ENCODE results near the gene DXO.
"Not testable (repeated sequence)": the region's sequence is repeated elsewhere in the genome, so short reads cannot be mapped to it uniquely, and the experiment has no call there.

Gene DXO

DNA sequence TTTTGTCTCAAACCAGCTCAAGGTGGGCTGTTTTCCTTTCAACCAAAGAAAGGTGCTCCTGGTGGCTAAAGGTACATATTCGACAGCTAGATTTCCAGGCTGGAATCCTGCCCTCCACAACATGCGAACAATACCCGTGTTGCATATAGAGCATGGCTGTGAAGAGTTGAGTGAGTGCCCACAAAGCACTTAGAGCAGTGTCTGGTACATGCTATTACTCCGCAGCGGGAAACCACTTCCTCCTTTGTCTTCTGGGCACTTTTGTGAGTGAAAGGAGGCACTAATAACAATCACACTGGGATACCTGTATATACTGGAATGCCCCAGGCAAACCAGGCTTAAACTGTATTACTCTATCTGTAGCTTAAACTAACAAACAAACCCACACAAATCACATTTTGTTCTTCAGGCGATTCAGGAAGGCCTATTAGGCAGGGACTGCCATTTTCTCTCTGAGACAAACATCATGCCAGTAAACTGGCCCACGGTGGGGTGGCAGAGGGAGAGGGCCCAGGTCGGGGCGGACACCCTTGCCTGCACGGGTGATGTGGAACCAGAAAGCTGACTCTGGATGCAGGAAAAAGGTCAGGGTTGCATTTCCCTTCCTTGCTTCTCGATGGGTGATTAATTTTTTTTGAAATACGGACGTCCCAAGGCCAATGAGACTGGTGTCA is 33.1 kb upstream of the DXO start:
- H3K4me1 ChIP-seq (ENCODE audit: insufficient read depth, insufficient read length); H3K4me3 ChIP-seq (ENCODE audit: insufficient read length, low read depth); DNase-seq (ENCODE audit: low read depth, low spot score); H3K9me3 ChIP-seq (ENCODE audit: insufficient read depth, low read length); H3K36me3 ChIP-seq (ENCODE audit: insufficient read depth, insufficient read length, low read length); H3K27me3 ChIP-seq (ENCODE audit: insufficient read depth, insufficient read length); H3K9ac ChIP-seq (ENCODE audit: insufficient read length, low read depth): not testable (repeated sequence)

DNA sequence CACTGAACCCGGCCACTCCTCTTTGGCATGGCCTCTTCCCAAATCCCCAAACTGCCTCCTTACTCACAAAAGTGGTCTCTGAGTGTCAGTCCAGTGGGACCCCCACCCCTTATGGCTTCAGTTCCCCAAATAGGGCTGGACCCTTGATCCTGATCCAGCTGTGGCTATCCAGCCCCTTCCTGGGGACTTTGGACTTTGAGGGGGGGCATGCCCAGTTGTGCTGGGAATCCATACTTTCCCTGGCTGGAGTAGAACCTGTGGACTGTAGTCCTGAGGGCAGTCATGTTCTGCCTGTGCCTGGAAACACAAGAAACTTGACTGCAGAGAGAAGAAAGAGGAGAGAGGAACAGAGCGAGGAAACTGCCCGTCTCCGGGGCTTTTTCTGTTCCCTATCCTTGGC is 32.5 kb upstream of the DXO start:
- H3K9ac ChIP-seq (ENCODE audit: insufficient read length, low read depth); DNase-seq (ENCODE audit: low read depth, low spot score); H3K36me3 ChIP-seq (ENCODE audit: insufficient read depth, insufficient read length, low read length); H3K4me1 ChIP-seq (ENCODE audit: insufficient read depth, insufficient read length); H3K27me3 ChIP-seq (ENCODE audit: insufficient read depth, insufficient read length); H3K9me3 ChIP-seq (ENCODE audit: insufficient read depth, low read length); H3K4me3 ChIP-seq (ENCODE audit: insufficient read length, low read depth): not testable (repeated sequence)

DNA sequence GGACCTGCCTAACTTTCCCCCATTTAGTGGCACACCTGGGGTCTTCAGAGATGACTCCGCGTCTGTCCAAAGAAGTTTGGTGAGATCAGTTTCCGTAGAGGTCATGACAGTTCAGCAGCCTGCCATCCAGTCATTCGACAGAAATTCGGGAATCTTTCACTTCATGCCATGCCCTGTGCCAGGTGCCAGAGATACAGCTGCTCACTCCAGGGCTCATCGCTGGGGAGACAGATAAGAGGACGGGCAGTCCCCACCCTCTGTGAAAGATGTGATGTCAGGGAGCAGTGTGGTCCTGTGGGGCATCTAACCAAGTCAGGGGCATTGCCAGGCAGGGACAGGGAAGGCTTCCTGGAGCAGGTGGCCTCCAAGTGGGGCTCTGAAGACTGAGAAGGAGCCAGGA is 31.4 kb upstream of the DXO start:
- DNase-seq (ENCODE audit: low read depth, low spot score); H3K36me3 ChIP-seq (ENCODE audit: insufficient read depth, insufficient read length, low read length); H3K9ac ChIP-seq (ENCODE audit: insufficient read length, low read depth); H3K9me3 ChIP-seq (ENCODE audit: insufficient read depth, low read length); H3K4me1 ChIP-seq (ENCODE audit: insufficient read depth, insufficient read length); H3K4me3 ChIP-seq (ENCODE audit: insufficient read length, low read depth); H3K27me3 ChIP-seq (ENCODE audit: insufficient read depth, insufficient read length): not testable (repeated sequence)

DNA sequence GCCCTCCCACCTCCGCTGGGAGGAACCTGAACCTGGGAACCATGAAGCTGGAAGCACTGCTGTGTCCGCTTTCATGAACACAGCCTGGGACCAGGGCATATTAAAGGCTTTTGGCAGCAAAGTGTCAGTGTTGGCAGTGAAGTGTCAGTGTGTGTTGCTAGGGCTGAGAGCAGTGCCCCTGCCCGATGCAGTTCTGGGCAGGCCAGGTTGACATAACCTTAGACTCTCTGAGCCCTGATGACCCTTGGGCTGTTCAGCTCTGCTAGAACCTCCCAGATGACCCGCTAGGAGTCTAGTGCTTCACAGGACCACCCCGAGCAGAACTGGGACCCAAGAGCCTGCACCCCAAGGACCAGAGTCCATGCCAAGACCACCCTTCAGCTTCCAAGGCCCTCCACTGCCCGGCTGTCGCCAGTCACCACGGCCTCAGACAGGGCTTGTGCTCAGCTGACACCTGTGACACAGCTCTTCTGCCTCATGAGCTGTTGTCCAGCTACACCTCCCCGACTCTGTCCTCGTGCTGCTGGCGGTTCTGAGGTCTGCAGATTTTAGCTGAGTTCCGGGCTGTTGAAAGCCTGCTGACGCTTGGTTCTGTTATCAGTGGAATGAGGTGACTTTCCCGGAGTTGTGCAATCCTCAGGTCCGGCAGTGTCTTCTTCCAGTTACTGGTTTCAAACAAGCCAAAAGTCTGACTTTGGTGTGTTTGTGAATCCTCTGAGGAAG is 30.8 kb upstream of the DXO start:
- H3K9me3 ChIP-seq (ENCODE audit: insufficient read depth, low read length); H3K4me1 ChIP-seq (ENCODE audit: insufficient read depth, insufficient read length); DNase-seq (ENCODE audit: low read depth, low spot score); H3K27me3 ChIP-seq (ENCODE audit: insufficient read depth, insufficient read length); H3K9ac ChIP-seq (ENCODE audit: insufficient read length, low read depth); H3K4me3 ChIP-seq (ENCODE audit: insufficient read length, low read depth); H3K36me3 ChIP-seq (ENCODE audit: insufficient read depth, insufficient read length, low read length): not testable (repeated sequence)

DNA sequence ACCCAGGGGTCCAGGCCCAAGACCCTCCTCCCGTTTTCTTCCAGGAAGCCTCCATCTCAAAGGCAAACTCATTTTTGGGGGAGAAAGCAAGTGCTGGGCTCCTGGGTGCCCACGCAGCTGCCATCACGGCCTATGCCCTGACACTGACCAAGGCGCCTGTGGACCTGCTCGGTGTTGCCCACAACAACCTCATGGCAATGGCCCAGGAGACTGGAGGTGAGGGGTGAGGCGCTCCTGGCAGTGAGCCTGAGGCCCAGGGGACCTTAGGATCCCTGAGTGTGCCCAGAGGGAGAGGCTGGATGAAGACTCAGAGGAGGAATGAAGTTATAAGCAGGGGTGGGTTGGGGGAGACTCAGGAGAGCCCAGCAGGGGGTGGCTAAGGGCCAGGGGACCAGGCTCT is 24.4 kb upstream of the DXO start:
- H3K4me3 ChIP-seq (ENCODE audit: insufficient read length, low read depth); H3K9ac ChIP-seq (ENCODE audit: insufficient read length, low read depth); H3K4me1 ChIP-seq (ENCODE audit: insufficient read depth, insufficient read length); H3K9me3 ChIP-seq (ENCODE audit: insufficient read depth, low read length); DNase-seq (ENCODE audit: low read depth, low spot score); H3K27me3 ChIP-seq (ENCODE audit: insufficient read depth, insufficient read length); H3K36me3 ChIP-seq (ENCODE audit: insufficient read depth, insufficient read length, low read length): not testable (repeated sequence)

DNA sequence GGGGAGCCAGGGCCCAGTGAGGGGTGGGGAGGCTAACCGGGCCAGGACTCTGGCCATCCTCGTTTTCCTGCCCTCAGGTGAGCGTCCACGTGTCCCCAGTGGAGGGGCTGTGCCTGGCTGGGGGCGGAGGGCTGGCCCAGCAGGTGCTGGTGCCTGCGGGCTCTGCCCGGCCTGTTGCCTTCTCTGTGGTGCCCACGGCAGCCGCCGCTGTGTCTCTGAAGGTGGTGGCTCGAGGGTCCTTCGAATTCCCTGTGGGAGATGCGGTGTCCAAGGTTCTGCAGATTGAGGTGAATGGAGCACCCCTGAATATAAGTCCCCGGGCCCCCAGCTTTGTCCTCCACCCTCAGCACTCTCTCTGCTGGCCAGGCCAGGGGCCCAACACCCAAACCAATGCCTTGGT is 22.5 kb upstream of the DXO start:
- not testable (repeated sequence) for H3K4me3 ChIP-seq (ENCODE audit: insufficient read length, low read depth); H3K27me3 ChIP-seq (ENCODE audit: insufficient read depth, insufficient read length); DNase-seq (ENCODE audit: low read depth, low spot score); H3K9ac ChIP-seq (ENCODE audit: insufficient read length, low read depth); H3K36me3 ChIP-seq (ENCODE audit: insufficient read depth, insufficient read length, low read length); H3K4me1 ChIP-seq (ENCODE audit: insufficient read depth, insufficient read length); H3K9me3 ChIP-seq (ENCODE audit: insufficient read depth, low read length)

DNA sequence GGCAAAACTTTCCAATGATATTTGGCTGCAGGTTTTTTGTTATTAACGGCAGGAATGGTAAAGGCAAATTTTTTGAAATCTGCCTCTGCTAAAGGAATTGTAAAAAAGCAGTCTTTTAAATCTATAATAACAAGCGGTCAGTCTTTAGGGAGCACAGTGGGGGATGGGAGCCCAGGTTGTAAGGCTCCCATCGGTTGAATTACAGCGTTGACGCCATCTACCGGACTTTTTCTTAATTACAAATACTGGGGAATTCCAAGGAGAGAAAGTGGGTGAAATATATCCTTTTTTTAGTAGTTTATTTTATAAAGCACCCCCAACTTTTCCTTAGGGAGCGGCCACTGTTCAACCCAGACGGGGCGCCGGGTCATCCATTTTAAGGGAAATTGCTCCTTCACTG is 17.4 kb upstream of the DXO start:
- H3K9me3 ChIP-seq (ENCODE audit: insufficient read depth, low read length); H3K36me3 ChIP-seq (ENCODE audit: insufficient read depth, insufficient read length, low read length); H3K9ac ChIP-seq (ENCODE audit: insufficient read length, low read depth); H3K4me3 ChIP-seq (ENCODE audit: insufficient read length, low read depth); H3K27me3 ChIP-seq (ENCODE audit: insufficient read depth, insufficient read length); DNase-seq (ENCODE audit: low read depth, low spot score); H3K4me1 ChIP-seq (ENCODE audit: insufficient read depth, insufficient read length): not testable (repeated sequence)

DNA sequence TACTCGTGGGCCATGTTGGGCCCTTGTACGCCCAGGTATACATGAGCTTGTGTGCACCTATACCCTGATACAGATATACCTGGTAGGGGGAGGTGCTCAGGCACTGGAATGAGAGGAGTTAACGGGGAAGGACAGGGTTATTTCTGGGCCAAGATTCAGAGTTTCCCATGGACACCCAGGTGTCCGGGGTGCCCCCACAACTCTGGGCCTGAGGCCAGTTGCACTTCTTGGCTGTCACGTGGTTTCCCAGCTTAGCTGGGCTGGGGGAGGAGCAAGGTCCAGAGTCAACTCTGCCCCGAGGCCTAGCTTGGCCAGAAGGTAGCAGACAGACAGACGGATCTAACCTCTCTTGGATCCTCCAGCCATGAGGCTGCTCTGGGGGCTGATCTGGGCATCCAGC is 9.8 kb upstream of the DXO start, which contains the start of gene C4A:
Gene C4A, plus strand, starts transcription at position 314 of the 400 bp plus-strand sequence. Its CDS starts 51 bp downstream, at position 365.
- H3K4me3 ChIP-seq (ENCODE audit: insufficient read length, low read depth); DNase-seq (ENCODE audit: low read depth, low spot score); H3K9ac ChIP-seq (ENCODE audit: insufficient read length, low read depth); H3K27me3 ChIP-seq (ENCODE audit: insufficient read depth, insufficient read length); H3K9me3 ChIP-seq (ENCODE audit: insufficient read depth, low read length); H3K4me1 ChIP-seq (ENCODE audit: insufficient read depth, insufficient read length): not testable (repeated sequence)
- H3K36me3 ChIP-seq (ENCODE audit: insufficient read depth, insufficient read length, low read length) = peaks cover 12% of the 10 kb centered on the region

DNA sequence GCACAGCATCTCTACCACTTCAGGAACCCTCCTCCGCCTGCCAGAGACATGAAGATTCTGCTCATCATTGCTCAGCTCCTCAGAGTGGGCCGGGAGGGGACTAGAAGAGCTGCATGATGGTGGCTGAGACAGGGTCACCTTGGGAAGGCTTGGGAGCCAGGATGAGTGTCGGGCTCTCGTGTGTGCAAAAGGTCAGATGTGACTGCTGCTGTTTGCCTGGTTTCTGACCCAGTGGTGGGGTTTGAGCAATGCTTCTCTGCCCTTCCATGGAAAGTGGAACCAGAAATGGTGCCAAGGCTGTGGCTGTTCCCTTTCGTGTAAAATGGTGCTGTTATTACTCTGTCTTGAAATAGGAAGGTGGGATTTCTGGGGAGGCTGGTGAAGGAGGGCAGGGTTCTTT is 9.1 kb upstream of the DXO start:
- H3K9ac ChIP-seq (ENCODE audit: insufficient read length, low read depth); H3K27me3 ChIP-seq (ENCODE audit: insufficient read depth, insufficient read length); H3K4me3 ChIP-seq (ENCODE audit: insufficient read length, low read depth); DNase-seq (ENCODE audit: low read depth, low spot score); H3K9me3 ChIP-seq (ENCODE audit: insufficient read depth, low read length); H3K4me1 ChIP-seq (ENCODE audit: insufficient read depth, insufficient read length): not testable (repeated sequence)
- H3K36me3 ChIP-seq (ENCODE audit: insufficient read depth, insufficient read length, low read length) = peaks cover 12% of the 10 kb centered on the region

DNA sequence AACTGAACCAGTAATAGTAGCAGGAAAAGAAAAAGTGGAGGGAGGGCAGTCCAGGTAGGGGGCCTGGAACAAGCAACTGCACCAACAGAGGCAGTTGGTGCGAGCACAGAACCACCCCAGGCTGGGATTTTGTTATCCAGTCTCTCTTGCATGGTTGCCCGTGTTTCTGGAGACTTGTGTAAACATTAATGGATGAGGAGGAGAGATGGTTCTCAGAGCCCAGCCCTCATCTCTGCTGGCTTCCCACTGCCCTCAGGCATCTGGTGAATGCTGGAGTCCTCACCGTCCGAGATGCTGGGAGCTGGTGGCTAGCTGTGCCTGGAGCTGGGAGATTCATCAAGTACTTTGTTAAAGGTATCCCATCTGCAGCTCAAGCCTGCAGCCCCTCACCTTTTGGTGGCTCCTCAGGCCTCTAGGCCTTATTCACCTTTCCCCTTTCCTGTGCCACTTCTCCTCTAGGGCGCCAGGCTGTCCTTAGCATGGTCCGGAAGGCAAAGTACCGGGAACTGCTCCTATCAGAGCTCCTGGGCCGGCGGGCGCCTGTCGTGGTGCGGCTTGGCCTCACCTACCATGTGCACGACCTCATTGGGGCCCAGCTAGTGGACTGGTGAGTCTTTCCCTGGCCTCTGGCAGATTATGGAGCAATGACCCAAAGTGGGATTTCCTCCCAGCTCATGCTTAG is 8.4 kb upstream of the DXO start:
- not testable (repeated sequence) for H3K27me3 ChIP-seq (ENCODE audit: insufficient read depth, insufficient read length); DNase-seq (ENCODE audit: low read depth, low spot score); H3K4me3 ChIP-seq (ENCODE audit: insufficient read length, low read depth); H3K9ac ChIP-seq (ENCODE audit: insufficient read length, low read depth); H3K9me3 ChIP-seq (ENCODE audit: insufficient read depth, low read length); H3K4me1 ChIP-seq (ENCODE audit: insufficient read depth, insufficient read length)
- peaks cover 12% of the 10 kb centered on the region for H3K36me3 ChIP-seq (ENCODE audit: insufficient read depth, insufficient read length, low read length)

Measured in NT2/D1 (cell line).